Spleen (tissue), 7 donors: ENCODE measurements around the gene PSMF1.

Experiments
- CTCF ChIP-seq, 11 experiments: fragments of 200-600 bp in 7 of 11; fragments of 450-650 bp in 4 of 11; sonication (generic) in 4 of 11; IDR thresholded peaks in 8 of 11; conservative IDR thresholded peaks in 3 of 11; 1 replicate in 7 of 11; 2 replicates in 4 of 11; pipeline versions ENCODE4 v1.4.0 to v1.8.0; 2016 to 2021; ENCODE audit warnings: antibody characterized with exemption in 11 of 11, inconsistent platforms in 4 of 11, mild to moderate bottlenecking in 1 of 11
- POLR2A ChIP-seq, 3 donors: fragments of 450-650 bp; IDR thresholded peaks; one replicate each; pipeline ENCODE4 v1.5.1; 2017; ENCODE audit warnings: antibody characterized with exemption in 3 of 3, mild to moderate bottlenecking in 1 of 3
- donor health status: DM: no; HTN: no; CAD: no; lungs with moderate emphysema.
- donor health status: DM: no; HTN: no; CAD: no.
- donor health status: DM: no; HTN: no; CAD: no.

- TF ChIP-seq POLR2A (IDR thresholded peaks at IDR 0.05), result no peak
- TF ChIP-seq CTCF (IDR thresholded peaks at IDR 0.05 in 8 of 11, conservative IDR thresholded peaks at IDR 0.05 in 3 of 11), result no peak
Observed at GRCh38 chr20:1122388-1123315, 4.2 kb downstream of the PSMF1 start.
